SU-DHL-6 (cell line): ENCODE data around the gene TOP1.

Source experiments
- CTCF ChIP-seq: fragments of 200-600 bp; sonication (generic); IDR thresholded peaks from one replicate; pipeline ENCODE4 v1.5.1; 2017; ENCODE audit warnings: antibody characterized with exemption, mild to moderate bottlenecking, low read length, moderate library complexity; ENCODE audit not compliant: insufficient read depth, poor library complexity, severe bottlenecking
- EZH2phosphoT487 ChIP-seq: fragments of 200-600 bp; sonication (generic), shearing (Covaris generic); conservative IDR thresholded peaks from 2 replicates; pipeline ENCODE4 v1.6.1; 2018; ENCODE audit warnings: mild to moderate bottlenecking, antibody characterized with exemption, low read length, moderate library complexity, mixed read lengths

GRCh38 chr20:41064377-41064776 is 35.8 kb downstream of the TOP1 start:
- TF ChIP-seq CTCF (no peak), EZH2phosphoT487 (no peak)
